Smooth muscle cell of the brain vasculature (primary cell): ENCODE measurements around the gene VPS26A.

ENCODE experiments used
- DNase-seq: peaks from one replicate; pipeline ENCODE4 v3.0.0-alpha.2; 2012; ENCODE audit warnings: low read depth, low spot score

VPS26A gene

GRCh38 chr10:69220041-69220451 is 96.1 kb downstream of the VPS26A start, which contains the start of gene HKDC1:
Gene HKDC1, plus strand, starts transcription at chr10:69220332. Its CDS starts 104 bp downstream, at chr10:69220436.
- DNase-seq, result no peak

GRCh38 chr10:69220507-69220906 is 96.5 kb downstream of the VPS26A start:
- no peak for DNase-seq
